CD4-positive, alpha-beta T cell (primary cell): ENCODE results near the gene LCN9. TPM values are rescaled to one million over a fixed set of nuclear protein-coding genes. Genes with fewer than 3 reads are reported as not detected.

Experiments used
- ATAC-seq: fragments of 200-7000 bp; cut with Tn5 transposase; one replicate; pipeline ENCODE4 v1.10.0; 2022; ENCODE audit warnings: mild to moderate bottlenecking; ENCODE audit not compliant: poor library complexity
- CTCF ChIA-PET: fragments of 350-600 bp; sonication (Branson Sonifier 250); formaldehyde crosslinking; loops from one replicate; lab custom pipeline; 2021; ENCODE audit warnings: antibody characterized with exemption, inconsistent platforms; lab: Charles Lee
- POLR2A ChIA-PET: fragments of 350-600 bp; sonication (Branson Sonifier 250); formaldehyde crosslinking; loops from one replicate; lab custom pipeline; 2021; ENCODE audit warnings: antibody characterized with exemption, inconsistent platforms; lab: Charles Lee
- DNase-seq, 14 experiments: peaks; one replicate each; pipeline ENCODE4 v3.0.0-alpha.2; 2013 to 2020; ENCODE audit warnings: mixed read lengths in 2 of 14
- H3K27ac ChIP-seq, 2 donors: one replicate each; pipeline versions ENCODE4 v1.5.1 to v1.7.0; 2013; ENCODE audit warnings: low read length in 2 of 2, low read depth in 1 of 2, mild to moderate bottlenecking in 1 of 2
- H3K27me3 ChIP-seq, 2 experiments: 1 replicate in 1 of 2; 2 replicates in 1 of 2; pipeline versions ENCODE4 v1.6.1 to v1.7.0; 2013; ENCODE audit warnings: low read length in 2 of 2, control low read depth in 1 of 2, mild to moderate bottlenecking in 1 of 2, moderate library complexity in 1 of 2; ENCODE audit not compliant: insufficient read depth in 2 of 2, control insufficient read depth in 1 of 2
- H3K36me3 ChIP-seq: one replicate; pipeline ENCODE4 v1.6.1; 2013; ENCODE audit warnings: low read length, control low read depth; ENCODE audit not compliant: insufficient read depth
- H3K4me1 ChIP-seq: one replicate; pipeline ENCODE4 v1.6.1; 2013; ENCODE audit warnings: low read length, control low read depth; ENCODE audit not compliant: insufficient read depth
- H3K4me3 ChIP-seq: one replicate; pipeline ENCODE4 v1.5.1; 2013; ENCODE audit warnings: mild to moderate bottlenecking, low read length, moderate library complexity
- H3K9me3 ChIP-seq, 2 experiments: 1 replicate in 1 of 2; 2 replicates in 1 of 2; pipeline versions ENCODE4 v1.6.1 to v1.7.0; 2013; ENCODE audit warnings: low read length in 2 of 2, mild to moderate bottlenecking in 2 of 2, control low read depth in 1 of 2, moderate library complexity in 1 of 2; ENCODE audit not compliant: control insufficient read depth in 1 of 2, insufficient read depth in 1 of 2
- H3K27ac Mint-ChIP-seq: one replicate; pipeline ENCODE4 v1.8.0; 2020; ENCODE audit warnings: mixed read lengths
- H3K27me3 Mint-ChIP-seq: one replicate; pipeline ENCODE4 v1.8.0; 2021; ENCODE audit warnings: mixed read lengths
- H3K36me3 Mint-ChIP-seq: one replicate; pipeline ENCODE4 v1.8.0; 2021; ENCODE audit warnings: low read depth, mixed read lengths
- H3K4me1 Mint-ChIP-seq: one replicate; pipeline ENCODE4 v1.8.0; 2021; ENCODE audit warnings: low read depth, mixed read lengths
- H3K4me3 Mint-ChIP-seq: one replicate; pipeline ENCODE4 v1.8.0; 2020; ENCODE audit warnings: mild to moderate bottlenecking, mixed read lengths
- H3K9me3 Mint-ChIP-seq: one replicate; pipeline ENCODE4 v1.8.0; 2020; ENCODE audit warnings: mixed read lengths
- intact Hi-C, 2 experiments: fragments of 100-400 bp; cut with DNase I in 1 of 2; cut with micrococcal nuclease in 1 of 2; formaldehyde crosslinking; loops; one replicate each; pipeline versions ENCODE4 v1.15.1 to v1.9.0; 2023 to 2025; cut with DNase I, micrococcal nuclease
- total RNA-seq, 174 experiments: library from RNA in 2 of 174; stranded (reverse) in 2 of 174; gene quantifications; one replicate each; pipeline ENCODE4 v1.2.3 and lab custom pipeline; 2021 to 2026
- TF ChIP-seq, protein P1 (sequence below): fragments of 200-600 bp; IDR thresholded peaks from one replicate; pipeline ENCODE4 v1.8.0; 2022; ENCODE audit warnings: antibody characterized with exemption, mild to moderate bottlenecking

The LCN9 gene
- total RNA-seq, 2 experiments from 2014 or later = not detected

DNA sequence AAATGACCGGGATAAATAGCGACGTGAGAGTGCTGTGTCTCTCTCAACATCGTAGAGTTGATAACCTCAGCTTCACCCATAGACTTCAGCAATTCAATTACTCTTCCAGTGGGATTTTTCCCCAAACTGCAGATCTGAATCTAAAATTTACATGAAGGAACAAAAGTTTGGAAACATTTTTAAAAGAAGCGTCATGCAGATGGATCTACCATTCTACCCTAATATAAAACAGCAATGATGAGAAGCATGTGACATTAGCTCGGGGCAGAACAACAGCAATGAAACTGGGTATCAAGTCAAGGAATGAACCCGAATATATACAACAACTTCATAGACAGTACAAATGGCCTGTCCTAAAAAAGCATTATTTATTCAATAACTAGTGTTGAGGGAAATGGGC, 42.6 kb upstream of the LCN9 start:
- Histone ChIP-seq H3K9me3 (no peaks in the 10 kb centered on the region), H3K27me3 (peaks cover 0 to 3% of the 10 kb centered on the region in 2 experiments), H3K36me3 (no peaks in the 10 kb centered on the region), H3K4me1 (no peaks in the 10 kb centered on the region), H3K27ac (no peak overlapping the region), H3K4me3 (no peak overlapping the region)
- ChIA-PET POLR2A (no interaction called here), CTCF (interaction anchor here (0.6 kb wide), 1 partner anchor 165 kb away, joined by 3 read pairs; no protein-coding TSS in a partner anchor)
- H3K27ac Mint-ChIP-seq = no peak overlapping the region
- no peak overlapping the region for H3K4me3 Mint-ChIP-seq
- H3K36me3 Mint-ChIP-seq = no peaks in the 10 kb centered on the region
- ATAC-seq = no peak
- no peak for DNase-seq
- intact Hi-C loops = no loop called here
- H3K4me1 Mint-ChIP-seq = no peaks in the 10 kb centered on the region
- TF ChIP-seq, protein P1, sequence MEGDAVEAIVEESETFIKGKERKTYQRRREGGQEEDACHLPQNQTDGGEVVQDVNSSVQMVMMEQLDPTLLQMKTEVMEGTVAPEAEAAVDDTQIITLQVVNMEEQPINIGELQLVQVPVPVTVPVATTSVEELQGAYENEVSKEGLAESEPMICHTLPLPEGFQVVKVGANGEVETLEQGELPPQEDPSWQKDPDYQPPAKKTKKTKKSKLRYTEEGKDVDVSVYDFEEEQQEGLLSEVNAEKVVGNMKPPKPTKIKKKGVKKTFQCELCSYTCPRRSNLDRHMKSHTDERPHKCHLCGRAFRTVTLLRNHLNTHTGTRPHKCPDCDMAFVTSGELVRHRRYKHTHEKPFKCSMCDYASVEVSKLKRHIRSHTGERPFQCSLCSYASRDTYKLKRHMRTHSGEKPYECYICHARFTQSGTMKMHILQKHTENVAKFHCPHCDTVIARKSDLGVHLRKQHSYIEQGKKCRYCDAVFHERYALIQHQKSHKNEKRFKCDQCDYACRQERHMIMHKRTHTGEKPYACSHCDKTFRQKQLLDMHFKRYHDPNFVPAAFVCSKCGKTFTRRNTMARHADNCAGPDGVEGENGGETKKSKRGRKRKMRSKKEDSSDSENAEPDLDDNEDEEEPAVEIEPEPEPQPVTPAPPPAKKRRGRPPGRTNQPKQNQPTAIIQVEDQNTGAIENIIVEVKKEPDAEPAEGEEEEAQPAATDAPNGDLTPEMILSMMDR = no peak
- H3K9me3 Mint-ChIP-seq = no peaks in the 10 kb centered on the region
- H3K27me3 Mint-ChIP-seq = peaks cover 28% of the 10 kb centered on the region

DNA sequence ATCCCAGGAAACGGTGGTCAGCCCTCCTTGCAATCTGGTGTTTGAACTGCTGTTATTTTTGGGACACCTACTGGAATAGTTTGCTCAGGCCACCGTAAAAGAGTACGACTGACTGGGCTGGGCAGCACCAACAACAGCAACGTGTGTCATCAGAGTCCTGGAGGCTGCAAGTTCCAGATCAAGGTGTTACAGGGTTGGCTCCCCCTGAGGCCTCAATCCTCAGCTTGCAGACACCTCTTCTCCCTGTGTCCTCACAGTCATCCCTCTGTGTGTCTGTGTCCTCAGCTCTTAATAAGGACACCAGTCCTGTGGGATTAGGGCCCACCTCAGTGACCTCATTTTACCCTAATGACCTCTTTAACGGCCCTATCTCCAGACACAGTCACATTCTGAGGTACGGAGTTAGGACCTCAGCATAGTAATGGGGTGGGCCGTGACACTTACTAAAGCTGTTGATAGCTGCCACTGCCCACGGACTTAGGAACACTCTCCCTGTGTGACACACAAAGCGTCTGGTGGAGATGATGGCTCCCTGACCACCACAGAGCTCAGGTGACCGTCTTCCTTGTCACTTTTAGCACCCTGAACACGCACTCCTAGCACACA, 40.6 kb upstream of the LCN9 start:
- peaks cover 3 to 7% of the 10 kb centered on the region in 2 experiments for H3K9me3 ChIP-seq
- H3K4me1 Mint-ChIP-seq = no peaks in the 10 kb centered on the region
- no peak overlapping the region for H3K4me3 Mint-ChIP-seq
- H3K36me3 Mint-ChIP-seq = no peaks in the 10 kb centered on the region
- H3K27ac Mint-ChIP-seq = no peak overlapping the region
- H3K9me3 Mint-ChIP-seq = peaks cover 8% of the 10 kb centered on the region
- ATAC-seq (no peak), DNase-seq (no peak)
- no peaks in the 10 kb centered on the region for H3K4me1 ChIP-seq
- CTCF ChIA-PET = no interaction called here
- intact Hi-C loops = no loop called here
- H3K4me3 ChIP-seq = no peak overlapping the region
- H3K27me3 ChIP-seq = peaks cover 0 to 5% of the 10 kb centered on the region in 2 experiments
- TF ChIP-seq, protein P1 = no peak
- H3K36me3 ChIP-seq = no peaks in the 10 kb centered on the region
- no peak overlapping the region for H3K27ac ChIP-seq
- peaks cover 42% of the 10 kb centered on the region for H3K27me3 Mint-ChIP-seq
- POLR2A ChIA-PET = no interaction called here

DNA sequence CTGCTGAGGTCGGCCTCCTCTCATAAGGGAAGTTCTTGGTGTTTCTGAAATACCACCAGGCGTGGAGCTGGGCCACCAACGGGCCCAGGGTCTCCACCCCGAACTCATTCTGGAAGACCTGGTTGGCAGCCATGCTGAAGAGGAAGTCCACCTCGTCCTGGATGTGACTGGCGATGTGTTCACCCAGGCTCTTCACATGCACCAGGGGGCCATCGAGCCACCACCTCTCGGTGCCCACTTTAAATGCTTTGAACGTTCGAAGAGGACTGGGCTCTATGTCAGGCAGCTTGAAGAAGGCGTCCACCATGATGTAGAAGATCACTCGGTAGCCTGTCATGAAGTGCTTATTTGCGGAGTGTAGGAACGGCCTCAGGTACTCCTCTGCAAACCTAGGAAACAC, 38.8 kb upstream of the LCN9 start:
- no peak for ATAC-seq
- no peaks in the 10 kb centered on the region for H3K4me1 ChIP-seq
- no peaks in the 10 kb centered on the region for H3K4me1 Mint-ChIP-seq
- ChIA-PET POLR2A (no interaction called here), CTCF (no interaction called here)
- H3K27ac Mint-ChIP-seq = no peak overlapping the region
- DNase-seq = no peak
- no peak overlapping the region for H3K4me3 Mint-ChIP-seq
- peaks cover 31% of the 10 kb centered on the region for H3K27me3 Mint-ChIP-seq
- H3K36me3 ChIP-seq = no peaks in the 10 kb centered on the region
- H3K9me3 ChIP-seq = peaks cover 7 to 13% of the 10 kb centered on the region in 2 experiments
- no peak overlapping the region for H3K4me3 ChIP-seq
- no peak overlapping the region for H3K27ac ChIP-seq
- H3K36me3 Mint-ChIP-seq = peaks cover 3% of the 10 kb centered on the region
- intact Hi-C loops = no loop called here
- TF ChIP-seq, protein P1 = no peak
- peaks cover 0 to 3% of the 10 kb centered on the region in 2 experiments for H3K27me3 ChIP-seq
- H3K9me3 Mint-ChIP-seq = peaks cover 16% of the 10 kb centered on the region
